Esophagus muscularis mucosa (tissue), 4 donors: ENCODE data around the gene MME.

Source experiments
- EP300 ChIP-seq: sonication (generic); formaldehyde crosslinking; IDR thresholded peaks from one replicate; pipeline ENCODE4 v1.6.1; 2017; ENCODE audit warnings: antibody characterized with exemption
- POLR2A ChIP-seq: fragments of 450-650 bp; IDR thresholded peaks from one replicate; pipeline ENCODE4 v1.6.1; 2017; ENCODE audit warnings: antibody characterized with exemption, moderate library complexity, mild to moderate bottlenecking, low read depth
- POLR2AphosphoS5 ChIP-seq, 2 donors: sonication (generic); formaldehyde crosslinking; IDR thresholded peaks; one replicate each; pipeline ENCODE4 v1.6.1; 2017; ENCODE audit warnings: antibody characterized with exemption in 2 of 2
- TF ChIP-seq, protein P1 (sequence below), 3 experiments: fragments of 200-600 bp in 2 of 3; fragments of 450-650 bp in 1 of 3; sonication (generic) in 2 of 3; IDR thresholded peaks; one replicate each; pipeline ENCODE4 v1.5.1; 2017 to 2019; ENCODE audit warnings: antibody characterized with exemption in 3 of 3, mild to moderate bottlenecking in 2 of 3, moderate library complexity in 1 of 3

DNA sequence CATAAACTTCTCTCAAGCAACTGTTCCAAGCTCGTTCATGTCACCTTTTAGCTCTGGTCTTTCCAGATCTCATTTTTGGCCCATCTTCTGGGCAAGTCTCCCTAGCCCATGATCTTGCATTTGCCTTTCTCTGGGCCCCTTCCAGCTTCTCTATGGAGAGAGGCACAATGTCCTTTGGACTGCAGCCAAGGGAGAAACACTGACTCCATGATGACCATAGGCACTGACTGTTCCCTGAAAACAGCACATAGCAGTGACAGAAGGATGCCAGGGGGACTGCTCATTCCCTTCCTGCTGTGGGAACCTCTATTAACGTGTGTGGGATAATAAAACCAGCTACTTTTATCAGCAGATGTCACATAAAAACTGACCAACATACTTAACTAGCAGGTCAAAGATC lies 153.1 kb downstream of the MME start:
- TF ChIP-seq, protein P1, sequence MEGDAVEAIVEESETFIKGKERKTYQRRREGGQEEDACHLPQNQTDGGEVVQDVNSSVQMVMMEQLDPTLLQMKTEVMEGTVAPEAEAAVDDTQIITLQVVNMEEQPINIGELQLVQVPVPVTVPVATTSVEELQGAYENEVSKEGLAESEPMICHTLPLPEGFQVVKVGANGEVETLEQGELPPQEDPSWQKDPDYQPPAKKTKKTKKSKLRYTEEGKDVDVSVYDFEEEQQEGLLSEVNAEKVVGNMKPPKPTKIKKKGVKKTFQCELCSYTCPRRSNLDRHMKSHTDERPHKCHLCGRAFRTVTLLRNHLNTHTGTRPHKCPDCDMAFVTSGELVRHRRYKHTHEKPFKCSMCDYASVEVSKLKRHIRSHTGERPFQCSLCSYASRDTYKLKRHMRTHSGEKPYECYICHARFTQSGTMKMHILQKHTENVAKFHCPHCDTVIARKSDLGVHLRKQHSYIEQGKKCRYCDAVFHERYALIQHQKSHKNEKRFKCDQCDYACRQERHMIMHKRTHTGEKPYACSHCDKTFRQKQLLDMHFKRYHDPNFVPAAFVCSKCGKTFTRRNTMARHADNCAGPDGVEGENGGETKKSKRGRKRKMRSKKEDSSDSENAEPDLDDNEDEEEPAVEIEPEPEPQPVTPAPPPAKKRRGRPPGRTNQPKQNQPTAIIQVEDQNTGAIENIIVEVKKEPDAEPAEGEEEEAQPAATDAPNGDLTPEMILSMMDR (IDR thresholded peaks at IDR 0.05), result no peak
- TF ChIP-seq POLR2A (no peak), POLR2AphosphoS5 (IDR thresholded peaks at IDR 0.05) (peak; percentile 85), EP300 (peak; percentile 83)
